Fibroblast of lung (primary cell): ENCODE data around the gene POP4. TPM values are rescaled to one million over a fixed set of nuclear protein-coding genes. Genes with fewer than 3 reads are reported as not detected.

Experiments
- DNase-seq, 2 donors: peaks; one replicate each; pipeline versions ENCODE4 v3.0.0 to v3.0.0-alpha.2; 2010; ENCODE audit warnings: low read depth in 2 of 2
- H2AFZ ChIP-seq: 2 replicates; pipeline ENCODE4 v1.5.1; 2012; ENCODE audit warnings: low read length, control low read depth, inconsistent platforms
- H3K27ac ChIP-seq: 2 replicates; pipeline ENCODE4 v1.5.1; 2011; ENCODE audit warnings: low read length, control low read depth; ENCODE audit not compliant: insufficient read depth
- H3K27me3 ChIP-seq: 2 replicates; pipeline ENCODE4 v1.5.1; 2011; ENCODE audit warnings: mild to moderate bottlenecking, low read length; ENCODE audit not compliant: control insufficient read depth, insufficient read depth
- H3K36me3 ChIP-seq: 2 replicates; pipeline ENCODE4 v1.5.1; 2011; ENCODE audit warnings: low read length; ENCODE audit not compliant: control insufficient read depth, insufficient read depth
- H3K4me1 ChIP-seq: 2 replicates; pipeline ENCODE4 v1.5.1; 2011; ENCODE audit warnings: low read length; ENCODE audit not compliant: control insufficient read depth, insufficient read depth; ENCODE audit errors: extremely low read depth
- H3K4me2 ChIP-seq: 2 replicates; pipeline ENCODE4 v1.5.1; 2011; ENCODE audit warnings: low read length, control low read depth; ENCODE audit not compliant: insufficient read depth; ENCODE audit errors: extremely low read depth
- H3K4me3 ChIP-seq, 4 experiments: fragments of 200-600 bp in 1 of 4; sonication (generic) in 1 of 4; replicated peaks in 1 of 4; 2 replicates each; pipeline ENCODE4 v1.5.1; 2011 to 2016; ENCODE audit warnings: low read length in 4 of 4, low read depth in 3 of 4, mild to moderate bottlenecking in 3 of 4, control low read depth in 2 of 4, inconsistent platforms in 1 of 4, mixed read lengths in 1 of 4; ENCODE audit not compliant: insufficient read depth in 1 of 4; ENCODE audit errors: control extremely low read depth in 1 of 4
- H3K79me2 ChIP-seq: 2 replicates; pipeline ENCODE4 v1.5.1; 2012; ENCODE audit warnings: mild to moderate bottlenecking, low read length, inconsistent platforms; ENCODE audit not compliant: control insufficient read depth, insufficient read depth
- H3K9ac ChIP-seq: 2 replicates; pipeline ENCODE4 v1.5.1; 2011; ENCODE audit warnings: mild to moderate bottlenecking, low read length, control low read depth; ENCODE audit not compliant: insufficient read depth
- H3K9me3 ChIP-seq: 2 replicates; pipeline ENCODE4 v1.5.1; 2012; ENCODE audit warnings: low read depth, low read length; ENCODE audit not compliant: control insufficient read depth, insufficient read depth
- H4K20me1 ChIP-seq: 2 replicates; pipeline ENCODE4 v1.5.1; 2011; ENCODE audit warnings: low read length; ENCODE audit not compliant: control insufficient read depth, insufficient read depth; ENCODE audit errors: extremely low read depth
- EZH2 ChIP-seq: IDR thresholded peaks from 2 replicates; pipeline ENCODE4 v1.5.1; 2012; ENCODE audit warnings: low read length, control low read depth, mild to moderate bottlenecking; ENCODE audit errors: missing control alignments
- polyA plus RNA-seq, 2 donors: library from polyadenylated mRNA; depleted of rRNA in 1 of 2; stranded (reverse) in 1 of 2; unstranded in 1 of 2; fragments of >200 nt; gene quantifications; 2 replicates each; pipeline ENCODE4 v1.2.1, GENCODE V29; 2011 to 2012; ENCODE audit warnings: missing spikeins in 1 of 2
- total RNA-seq: library from RNA; depleted of rRNA; stranded (reverse); fragments of >200 nt; gene quantifications from 2 replicates; pipeline ENCODE4 v1.2.1, GENCODE V29; 2014
- TF ChIP-seq, protein P1 (sequence below), 2 donors: IDR thresholded peaks in 1 of 2; conservative IDR thresholded peaks in 1 of 2; 1 replicate in 1 of 2; 2 replicates in 1 of 2; pipeline ENCODE4 v1.5.1; 2011 to 2012; ENCODE audit warnings: low read length in 2 of 2, control low read depth in 1 of 2, inconsistent platforms in 1 of 2, low read depth in 1 of 2, mild to moderate bottlenecking in 1 of 2

Gene POP4
- total and polyA plus RNA-seq, 2 donors (not counting 1 experiment from before 2014, with no cell fraction given), result 77.1 to 102 TPM

DNA sequence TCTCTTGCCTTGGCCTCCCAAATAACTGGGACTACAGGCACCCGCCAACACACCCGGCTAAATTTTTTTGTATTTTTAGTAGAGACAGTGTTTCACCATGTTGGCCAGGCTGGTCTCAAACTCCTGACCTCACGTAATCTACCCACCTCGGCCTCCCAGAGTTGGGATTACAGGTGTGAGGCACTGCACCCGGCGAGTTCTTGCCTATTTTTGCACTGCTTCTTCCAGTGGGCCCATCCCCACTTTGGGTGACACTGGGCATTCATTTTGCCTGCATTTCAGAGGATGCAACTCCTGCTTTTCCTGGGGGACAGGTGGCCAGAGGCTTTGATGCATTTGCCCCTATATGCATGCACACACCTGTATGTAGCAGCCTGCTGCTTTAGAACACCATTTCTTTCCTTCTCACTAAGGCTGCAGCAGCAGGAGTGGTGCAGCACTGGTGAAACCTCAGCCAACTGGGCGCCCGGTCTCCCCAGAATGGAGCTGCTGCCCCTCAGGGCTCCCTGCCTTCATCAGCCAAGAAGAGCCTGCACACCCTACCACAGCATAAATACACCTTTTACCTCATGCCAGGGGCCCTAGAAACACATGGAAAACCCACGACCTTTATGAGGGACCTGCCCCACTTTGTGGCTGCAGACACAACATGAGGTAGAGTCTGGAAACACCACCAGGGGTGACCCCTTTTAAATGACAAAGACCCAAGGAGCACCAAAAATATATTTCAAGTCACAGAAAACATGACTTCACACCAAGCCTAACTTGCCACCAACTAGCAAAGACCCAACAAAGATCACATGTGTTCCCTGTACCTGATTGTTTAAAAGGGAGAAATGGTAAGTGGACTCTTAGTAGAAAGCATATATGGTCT is 36.8 kb upstream of the POP4 start:
- H3K36me3 ChIP-seq, result no peaks in the 10 kb centered on the region
- H3K9me3 ChIP-seq, result no peaks in the 10 kb centered on the region
- no peaks in the 10 kb centered on the region for H3K79me2 ChIP-seq
- no peaks in the 10 kb centered on the region for H4K20me1 ChIP-seq
- H3K4me1 ChIP-seq, result no peaks in the 10 kb centered on the region
- no peak overlapping the region for H3K9ac ChIP-seq
- DNase-seq, result no peak
- H3K4me3 ChIP-seq, result no peak overlapping the region
- H2AFZ ChIP-seq, result no peak overlapping the region
- no peak overlapping the region for H3K27ac ChIP-seq
- H3K4me2 ChIP-seq, result no peak overlapping the region
- no peaks in the 10 kb centered on the region for H3K27me3 ChIP-seq
- no peak for TF ChIP-seq EZH2
- TF ChIP-seq, protein P1, sequence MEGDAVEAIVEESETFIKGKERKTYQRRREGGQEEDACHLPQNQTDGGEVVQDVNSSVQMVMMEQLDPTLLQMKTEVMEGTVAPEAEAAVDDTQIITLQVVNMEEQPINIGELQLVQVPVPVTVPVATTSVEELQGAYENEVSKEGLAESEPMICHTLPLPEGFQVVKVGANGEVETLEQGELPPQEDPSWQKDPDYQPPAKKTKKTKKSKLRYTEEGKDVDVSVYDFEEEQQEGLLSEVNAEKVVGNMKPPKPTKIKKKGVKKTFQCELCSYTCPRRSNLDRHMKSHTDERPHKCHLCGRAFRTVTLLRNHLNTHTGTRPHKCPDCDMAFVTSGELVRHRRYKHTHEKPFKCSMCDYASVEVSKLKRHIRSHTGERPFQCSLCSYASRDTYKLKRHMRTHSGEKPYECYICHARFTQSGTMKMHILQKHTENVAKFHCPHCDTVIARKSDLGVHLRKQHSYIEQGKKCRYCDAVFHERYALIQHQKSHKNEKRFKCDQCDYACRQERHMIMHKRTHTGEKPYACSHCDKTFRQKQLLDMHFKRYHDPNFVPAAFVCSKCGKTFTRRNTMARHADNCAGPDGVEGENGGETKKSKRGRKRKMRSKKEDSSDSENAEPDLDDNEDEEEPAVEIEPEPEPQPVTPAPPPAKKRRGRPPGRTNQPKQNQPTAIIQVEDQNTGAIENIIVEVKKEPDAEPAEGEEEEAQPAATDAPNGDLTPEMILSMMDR (conservative IDR thresholded peaks at IDR 0.05 in 1 of 2, IDR thresholded peaks at IDR 0.05 in 1 of 2; ENCODE audit: low read depth in 1 of 2, low read length in 2 of 2), result no peak

DNA sequence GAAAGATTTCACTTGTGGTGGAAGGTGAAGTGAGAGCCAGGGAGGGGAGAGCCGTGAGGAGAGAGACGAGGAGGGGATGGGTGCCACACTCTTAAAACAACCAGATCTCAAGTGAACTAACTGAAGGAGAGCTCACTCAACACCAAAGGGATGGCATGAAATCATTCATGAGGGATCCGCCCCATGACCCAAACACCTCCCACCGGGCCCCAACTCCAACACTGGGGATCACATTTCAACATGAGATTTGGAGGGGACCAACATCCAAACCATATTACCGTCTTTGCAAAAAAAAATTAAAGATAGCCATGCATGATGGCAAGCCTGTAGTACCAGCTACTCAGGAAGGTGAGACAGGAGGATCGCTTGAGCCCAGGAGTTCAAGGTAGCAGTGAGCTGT is 34.9 kb upstream of the POP4 start:
- H3K9me3 ChIP-seq, result no peaks in the 10 kb centered on the region
- H3K9ac ChIP-seq, result no peak overlapping the region
- no peak for TF ChIP-seq EZH2
- TF ChIP-seq, protein P1 (conservative IDR thresholded peaks at IDR 0.05 in 1 of 2, IDR thresholded peaks at IDR 0.05 in 1 of 2; ENCODE audit: low read depth in 1 of 2, low read length in 2 of 2), result no peak
- H4K20me1 ChIP-seq, result no peaks in the 10 kb centered on the region
- H2AFZ ChIP-seq, result no peak overlapping the region
- H3K27ac ChIP-seq, result no peak overlapping the region
- H3K36me3 ChIP-seq, result no peaks in the 10 kb centered on the region
- H3K4me2 ChIP-seq, result no peak overlapping the region
- no peaks in the 10 kb centered on the region for H3K79me2 ChIP-seq
- DNase-seq, result no peak
- no peaks in the 10 kb centered on the region for H3K27me3 ChIP-seq
- no peak overlapping the region for H3K4me3 ChIP-seq
- H3K4me1 ChIP-seq, result no peaks in the 10 kb centered on the region

DNA sequence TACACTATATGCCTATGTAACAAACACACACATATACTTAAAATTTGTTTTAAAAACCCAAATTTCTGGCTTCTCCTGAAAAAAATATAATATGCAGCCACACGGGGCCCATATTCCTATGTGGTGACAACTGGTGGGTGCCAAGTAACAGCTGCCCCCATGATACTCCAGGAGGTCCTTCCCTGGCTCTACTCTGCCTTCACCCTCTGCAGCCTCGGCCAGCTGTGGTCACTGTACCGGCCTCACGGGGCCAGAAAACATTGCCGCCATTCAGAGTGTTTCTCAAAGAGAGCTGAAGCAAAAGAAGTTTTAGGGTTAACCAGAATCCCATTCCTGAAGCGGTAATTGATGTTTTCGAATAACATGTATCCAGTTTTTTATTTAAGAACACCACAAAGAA is 32.6 kb upstream of the POP4 start:
- H3K9me3 ChIP-seq, result no peaks in the 10 kb centered on the region
- no peak overlapping the region for H3K9ac ChIP-seq
- no peaks in the 10 kb centered on the region for H3K79me2 ChIP-seq
- H3K27me3 ChIP-seq, result no peaks in the 10 kb centered on the region
- no peak overlapping the region for H3K27ac ChIP-seq
- no peak overlapping the region for H3K4me3 ChIP-seq
- H3K4me1 ChIP-seq, result no peaks in the 10 kb centered on the region
- no peaks in the 10 kb centered on the region for H4K20me1 ChIP-seq
- no peaks in the 10 kb centered on the region for H3K36me3 ChIP-seq
- no peak for DNase-seq
- TF ChIP-seq EZH2, result no peak
- TF ChIP-seq, protein P1 (conservative IDR thresholded peaks at IDR 0.05 in 1 of 2, IDR thresholded peaks at IDR 0.05 in 1 of 2; ENCODE audit: low read depth in 1 of 2, low read length in 2 of 2), result no peak
- H2AFZ ChIP-seq, result no peak overlapping the region
- no peak overlapping the region for H3K4me2 ChIP-seq
